Left ventricle myocardium inferior (tissue), 1 donor: ENCODE measurements around the gene ZNF277. TPM values are rescaled to one million over a fixed set of nuclear protein-coding genes. Genes with fewer than 3 reads are reported as not detected.
"Not testable (repeated sequence)": the region's sequence is repeated elsewhere in the genome, so short reads cannot be mapped to it uniquely, and the experiment has no call there.

ENCODE experiments used
- DNase-seq: peaks from one replicate; pipeline ENCODE4 v3.0.0-alpha.2; 2020
- H3K27ac ChIP-seq: fragments of 200-600 bp; replicated peaks from 2 replicates; pipeline ENCODE4 v1.8.0; 2021
- H3K27me3 ChIP-seq: fragments of 200-600 bp; 2 replicates; pipeline ENCODE4 v1.8.0; 2021; ENCODE audit warnings: low read depth
- H3K36me3 ChIP-seq: fragments of 200-600 bp; 2 replicates; pipeline ENCODE4 v1.8.0; 2021
- H3K4me1 ChIP-seq: fragments of 200-600 bp; 2 replicates; pipeline ENCODE4 v1.8.0; 2021
- H3K4me3 ChIP-seq: fragments of 200-600 bp; 2 replicates; pipeline ENCODE4 v1.8.0; 2021; ENCODE audit warnings: mild to moderate bottlenecking, moderate library complexity
- H3K9me3 ChIP-seq: fragments of 200-600 bp; replicated peaks from 2 replicates; pipeline ENCODE4 v1.8.0; 2021
- CTCF ChIP-seq: fragments of 200-600 bp; IDR thresholded peaks from 2 replicates; pipeline ENCODE4 v1.8.0; 2021; ENCODE audit warnings: antibody characterized with exemption, mild to moderate bottlenecking, borderline replicate concordance
- intact Hi-C: fragments of 100-400 bp; cut with micrococcal nuclease; formaldehyde crosslinking; loops from one replicate; pipeline ENCODE4 v1.11.0; 2022
- total RNA-seq: library from RNA; stranded (reverse); fragmentation: NEBNext Ultra II Directional; extraction: Animal tissue kit (Norgen Biotek cat#: 25700); gene quantifications from one replicate; pipeline ENCODE4 v1.2.1, GENCODE V29; 2021
- donor health status: DM: no; HTN: yes; CAD: no; lungs with severe emphysema.

Gene ZNF277
- total RNA-seq, 1 donor from 2014 or later: 14.6 TPM

- DNase-seq: no peak
- Histone ChIP-seq H3K27me3 (no peaks in the 10 kb centered on the region), H3K27ac (no peak overlapping the region), H3K4me3 (no peak overlapping the region), H3K4me1 (no peaks in the 10 kb centered on the region), H3K9me3 (no peaks in the 10 kb centered on the region), H3K36me3 (peaks cover 11% of the 10 kb centered on the region)
- intact Hi-C loops: no loop called here
- TF ChIP-seq CTCF: no peak
These were observed 94.4 kb downstream of the ZNF277 start for GRCh38 chr7:112300831-112301407.

GRCh38 chr7:112302566-112302965, 96.1 kb downstream of the ZNF277 start:
- Histone ChIP-seq H3K27me3 (no peaks in the 10 kb centered on the region), H3K36me3 (peaks cover 16% of the 10 kb centered on the region), H3K4me3 (no peak overlapping the region), H3K4me1 (no peaks in the 10 kb centered on the region), H3K9me3 (no peaks in the 10 kb centered on the region), H3K27ac (no peak overlapping the region)
- intact Hi-C loops: no loop called here
- no peak for DNase-seq
- TF ChIP-seq CTCF: no peak

GRCh38 chr7:112306903-112307302, 100.4 kb downstream of the ZNF277 start:
- TF ChIP-seq CTCF: no peak
- Histone ChIP-seq H3K27ac (no peak overlapping the region), H3K36me3 (peaks cover 26% of the 10 kb centered on the region), H3K4me1 (no peaks in the 10 kb centered on the region), H3K4me3 (no peak overlapping the region), H3K9me3 (peaks cover 7% of the 10 kb centered on the region), H3K27me3 (no peaks in the 10 kb centered on the region)
- intact Hi-C loops: no loop called here
- DNase-seq: no peak

GRCh38 chr7:112307506-112307905, 101.0 kb downstream of the ZNF277 start:
- no peaks in the 10 kb centered on the region for H3K4me1 ChIP-seq
- H3K36me3 ChIP-seq: peaks cover 26% of the 10 kb centered on the region
- no peaks in the 10 kb centered on the region for H3K27me3 ChIP-seq
- DNase-seq: no peak
- no peak overlapping the region for H3K27ac ChIP-seq
- H3K4me3 ChIP-seq: no peak overlapping the region
- H3K9me3 ChIP-seq: peaks cover 7% of the 10 kb centered on the region
- no peak for TF ChIP-seq CTCF
- intact Hi-C loops: no loop called here

GRCh38 chr7:112308974-112309373, 102.5 kb downstream of the ZNF277 start:
- Histone ChIP-seq H3K4me3 (no peak overlapping the region), H3K27me3 (no peaks in the 10 kb centered on the region), H3K36me3 (peaks cover 29% of the 10 kb centered on the region), H3K9me3 (peaks cover 7% of the 10 kb centered on the region), H3K4me1 (no peaks in the 10 kb centered on the region), H3K27ac (no peak overlapping the region)
- intact Hi-C loops: no loop called here
- DNase-seq: no peak
- no peak for TF ChIP-seq CTCF

- H3K4me1 ChIP-seq, DNase-seq, H3K4me3 ChIP-seq, H3K27me3 ChIP-seq, H3K27ac ChIP-seq, intact Hi-C loops, H3K9me3 ChIP-seq: not testable (repeated sequence)
- peaks cover 55% of the 10 kb centered on the region for H3K36me3 ChIP-seq
These were observed 110.3 kb downstream of the ZNF277 start for GRCh38 chr7:112316803-112317202.
